BLaER1 treated with 17β-estradiol and CSF1 and Interleukin-3, amounts not matched to agents 10 nM and 100 nM (cell line): ENCODE data around the gene COPZ1.
A peak's percentile ranks its signal among the peaks of the same experiment; 100 is the strongest.

Experiments used
- H3K27ac ChIP-seq, 11 experiments: shearing (Covaris generic); formaldehyde crosslinking; 2 replicates each; pipeline ENCODE4 v1.8.1; 2022
- H3K27me3 ChIP-seq, 11 experiments: shearing (Covaris generic); formaldehyde crosslinking; 2 replicates each; pipeline ENCODE4 v1.8.1; 2022
- H3K36me3 ChIP-seq, 11 experiments: shearing (Covaris generic); formaldehyde crosslinking; 2 replicates each; pipeline ENCODE4 v1.8.1; 2022
- H3K4me1 ChIP-seq, 10 experiments: shearing (Covaris generic); formaldehyde crosslinking; 2 replicates each; pipeline ENCODE4 v1.8.1; 2022
- H3K4me2 ChIP-seq, 11 experiments: shearing (Covaris generic); formaldehyde crosslinking; 2 replicates each; pipeline ENCODE4 v1.8.1; 2022
- H3K4me3 ChIP-seq, 10 experiments: shearing (Covaris generic); formaldehyde crosslinking; 2 replicates each; pipeline ENCODE4 v1.8.1; 2022
- H3K9ac ChIP-seq, 11 experiments: shearing (Covaris generic); formaldehyde crosslinking; 2 replicates each; pipeline ENCODE4 v1.8.1; 2022
- H3K9me3 ChIP-seq, 11 experiments: shearing (Covaris generic); formaldehyde crosslinking; replicated peaks in 1 of 11; 2 replicates each; pipeline ENCODE4 v1.8.1; 2022
- H4K20me1 ChIP-seq, 11 experiments: shearing (Covaris generic); formaldehyde crosslinking; 2 replicates each; pipeline ENCODE4 v1.8.1; 2022
- Cebpa-rat ChIP-seq, 11 experiments: shearing (Covaris generic); IDR thresholded peaks; 2 replicates each; pipeline ENCODE4 v1.8.1; 2022

Gene COPZ1

DNA sequence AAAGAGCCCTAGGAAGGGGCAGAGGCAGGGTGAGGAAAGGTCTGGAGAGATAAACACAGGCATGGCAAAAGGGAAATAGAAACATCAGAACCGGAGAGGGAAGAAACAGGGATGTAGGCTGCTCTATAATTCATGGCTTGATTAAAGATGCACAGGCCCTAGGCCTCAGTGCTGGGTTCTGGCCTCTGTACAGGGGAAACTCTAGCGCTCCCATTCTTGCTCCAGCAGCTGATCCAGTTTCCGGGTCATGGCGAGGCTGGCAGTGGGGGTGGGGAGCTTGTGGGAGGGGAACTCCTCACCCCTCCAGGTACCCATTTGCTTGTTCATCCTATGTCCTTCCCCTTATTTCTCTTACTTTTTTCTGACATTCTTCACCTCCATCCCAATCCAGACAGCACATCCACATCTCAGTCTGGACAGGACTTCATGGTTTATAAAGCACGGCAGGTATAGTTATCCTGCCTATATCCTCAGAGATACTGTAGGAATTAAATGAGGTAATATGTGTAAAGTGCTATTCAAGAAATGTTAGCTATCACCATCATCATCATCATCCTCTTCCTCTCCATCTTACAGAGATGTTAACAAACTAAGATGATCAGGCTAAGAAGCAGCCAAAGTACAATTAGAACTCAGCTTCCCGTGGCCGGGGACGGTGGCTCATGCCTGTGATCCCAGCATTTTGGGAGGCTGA lies 47.3 kb downstream of the COPZ1 start:
- H3K4me2 ChIP-seq = peak overlapping the region; percentile 74 to 99 (median 95)
- H3K4me1 ChIP-seq = peaks cover 87 to 100% (median 98%) of the 10 kb centered on the region in 10 experiments

GRCh38 chr12:54373649-54374561 lies 49.0 kb downstream of the COPZ1 start:
- H3K4me3 ChIP-seq = peak overlapping the region in 4 of 10 experiments; percentile 6 to 20 (median 18); a peak in 4 of 20 replicates
- H3K27me3 ChIP-seq = peaks cover 0 to 10% (median 0%) of the 10 kb centered on the region in 11 experiments; a peak in 5 of 22 replicates
- peaks cover 0 to 63% (median 6%) of the 10 kb centered on the region in 11 experiments; a peak in 12 of 22 replicates for H4K20me1 ChIP-seq
- no peaks in the 10 kb centered on the region for H3K9me3 ChIP-seq
- H3K4me1 ChIP-seq = peaks cover 79 to 99% (median 96%) of the 10 kb centered on the region in 10 experiments
- no peak for TF ChIP-seq Cebpa-rat (IDR thresholded peaks at IDR 0.05)
- peak overlapping the region; percentile 25 to 73 (median 57); a peak in 15 of 22 replicates for H3K9ac ChIP-seq
- H3K36me3 ChIP-seq = peaks cover 5 to 80% (median 54%) of the 10 kb centered on the region in 11 experiments; a peak in 19 of 22 replicates
- peak overlapping the region; percentile 6 to 72 (median 66); a peak in 18 of 22 replicates for H3K27ac ChIP-seq
- H3K4me2 ChIP-seq = peak overlapping the region; percentile 84 to 99 (median 95)

More for the DNA sequence above, 47.3 kb downstream of the COPZ1 start:
- peak overlapping the region in 7 of 10 experiments; percentile 1 to 45 (median 30); a peak in 9 of 20 replicates for H3K4me3 ChIP-seq
- H3K9me3 ChIP-seq = no peaks in the 10 kb centered on the region
- no peak for TF ChIP-seq Cebpa-rat (IDR thresholded peaks at IDR 0.05)
- H4K20me1 ChIP-seq = peaks cover 0 to 49% (median 0%) of the 10 kb centered on the region in 11 experiments; a peak in 5 of 22 replicates
- peaks cover 5 to 68% (median 48%) of the 10 kb centered on the region in 11 experiments; a peak in 19 of 22 replicates for H3K36me3 ChIP-seq
- H3K9ac ChIP-seq = peak overlapping the region; percentile 14 to 61 (median 49); a peak in 19 of 22 replicates
- no peaks in the 10 kb centered on the region for H3K27me3 ChIP-seq
- peak overlapping the region; percentile 21 to 70 (median 61); a peak in 20 of 22 replicates for H3K27ac ChIP-seq

DNA sequence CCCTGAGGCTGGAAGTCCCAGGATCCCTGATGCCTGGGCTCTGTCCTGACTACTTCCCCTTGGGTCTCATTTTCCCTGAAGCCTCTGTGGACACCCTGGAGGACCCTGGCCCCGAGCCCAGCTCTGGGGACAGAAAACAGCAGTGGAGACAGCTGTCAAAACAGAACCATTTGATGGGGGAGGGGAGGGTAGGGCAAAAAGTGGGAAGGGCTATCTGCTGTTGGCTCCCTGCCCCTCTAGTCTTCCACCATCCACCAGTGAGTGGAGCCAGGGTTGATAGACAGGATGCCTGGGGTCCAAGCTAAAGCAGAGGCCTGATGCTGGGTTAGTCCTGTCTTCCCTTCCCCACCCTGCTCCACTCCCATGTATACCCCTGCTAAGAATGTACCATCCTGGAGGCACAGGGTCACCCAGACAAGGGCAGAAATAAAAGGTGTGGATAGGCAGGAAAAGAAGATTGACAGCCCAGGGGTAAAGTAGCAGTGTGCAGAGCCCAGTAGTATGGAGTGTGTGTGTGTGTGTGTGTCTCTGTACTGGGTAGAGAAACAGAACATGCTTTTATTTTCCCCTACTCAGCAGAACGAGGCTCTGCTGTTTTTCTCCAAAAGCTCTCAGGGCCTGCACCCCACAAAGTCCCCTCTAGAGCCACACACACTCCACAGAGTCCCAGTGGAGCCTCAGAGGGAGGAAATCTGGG lies 49.8 kb downstream of the COPZ1 start:
- Histone ChIP-seq H3K4me2 (peak overlapping the region; percentile 84 to 99 (median 95)), H4K20me1 (peaks cover 0 to 69% (median 12%) of the 10 kb centered on the region in 11 experiments; a peak in 13 of 22 replicates), H3K4me1 (peaks cover 78 to 99% (median 95%) of the 10 kb centered on the region in 10 experiments), H3K9me3 (no peaks in the 10 kb centered on the region), H3K27ac (peak overlapping the region; percentile 53 to 72 (median 66); a peak in 21 of 22 replicates), H3K36me3 (peaks cover 5 to 80% (median 54%) of the 10 kb centered on the region in 11 experiments; a peak in 19 of 22 replicates), H3K4me3 (peak overlapping the region in 3 of 10 experiments; percentile 9 to 31 (median 9); a peak in 5 of 20 replicates), H3K9ac (peak overlapping the region; percentile 25 to 73 (median 57)), H3K27me3 (peaks cover 0 to 15% (median 0%) of the 10 kb centered on the region in 11 experiments; a peak in 5 of 22 replicates)
- TF ChIP-seq Cebpa-rat (IDR thresholded peaks at IDR 0.05) = no peak

- peak overlapping the region in 3 of 10 experiments; percentile 9 to 31 (median 9); a peak in 4 of 20 replicates for H3K4me3 ChIP-seq
- peak overlapping the region; percentile 84 to 99 (median 95) for H3K4me2 ChIP-seq
- peaks cover 78 to 98% (median 95%) of the 10 kb centered on the region in 10 experiments for H3K4me1 ChIP-seq
- H3K27me3 ChIP-seq = peaks cover 0 to 15% (median 0%) of the 10 kb centered on the region in 11 experiments; a peak in 5 of 22 replicates
- TF ChIP-seq Cebpa-rat (IDR thresholded peaks at IDR 0.05) = no peak
- H3K9me3 ChIP-seq = no peaks in the 10 kb centered on the region
- H3K27ac ChIP-seq = peak overlapping the region; percentile 53 to 72 (median 66); a peak in 21 of 22 replicates
- H3K9ac ChIP-seq = peak overlapping the region; percentile 25 to 73 (median 57)
- H3K36me3 ChIP-seq = peaks cover 3 to 83% (median 54%) of the 10 kb centered on the region in 11 experiments; a peak in 19 of 22 replicates
- peaks cover 0 to 73% (median 12%) of the 10 kb centered on the region in 11 experiments; a peak in 13 of 22 replicates for H4K20me1 ChIP-seq
These were observed 50.3 kb downstream of the COPZ1 start for GRCh38 chr12:54375259-54375579.

DNA sequence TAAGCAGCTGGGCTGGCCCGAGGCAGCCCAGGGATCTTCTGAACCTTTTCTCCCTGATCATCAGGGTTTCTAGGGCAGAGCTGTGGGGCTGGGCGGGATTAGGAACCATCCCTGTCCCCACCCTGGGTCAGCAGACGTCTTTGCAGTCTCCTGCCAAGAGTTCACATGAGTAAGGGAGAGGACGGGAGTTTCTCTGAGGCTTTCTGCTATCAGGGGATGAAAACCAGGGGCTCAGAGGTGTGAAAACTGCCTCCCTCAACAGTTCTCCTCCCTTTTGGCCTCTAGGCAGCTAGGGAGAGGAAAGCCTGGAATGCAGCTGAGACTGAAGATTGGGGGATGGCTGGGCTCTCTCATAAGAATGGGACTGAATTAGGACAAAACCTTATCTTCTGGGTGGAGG lies 51.7 kb downstream of the COPZ1 start:
- no peaks in the 10 kb centered on the region for H3K9me3 ChIP-seq
- peaks cover 0 to 78% (median 12%) of the 10 kb centered on the region in 11 experiments; a peak in 13 of 22 replicates for H4K20me1 ChIP-seq
- no peak overlapping the region for H3K4me3 ChIP-seq
- peaks cover 0 to 83% (median 48%) of the 10 kb centered on the region in 11 experiments; a peak in 17 of 22 replicates for H3K36me3 ChIP-seq
- peak overlapping the region in 3 of 11 experiments; percentile 61 to 73 (median 68); a peak in 6 of 22 replicates for H3K9ac ChIP-seq
- peaks cover 0 to 15% (median 0%) of the 10 kb centered on the region in 11 experiments; a peak in 5 of 22 replicates for H3K27me3 ChIP-seq
- H3K4me1 ChIP-seq = peaks cover 67 to 98% (median 85%) of the 10 kb centered on the region in 10 experiments
- H3K4me2 ChIP-seq = peak overlapping the region; percentile 84 to 99 (median 95)
- no peak for TF ChIP-seq Cebpa-rat (IDR thresholded peaks at IDR 0.05)
- peak overlapping the region in 7 of 11 experiments; percentile 53 to 72 (median 68); a peak in 6 of 22 replicates for H3K27ac ChIP-seq

DNA sequence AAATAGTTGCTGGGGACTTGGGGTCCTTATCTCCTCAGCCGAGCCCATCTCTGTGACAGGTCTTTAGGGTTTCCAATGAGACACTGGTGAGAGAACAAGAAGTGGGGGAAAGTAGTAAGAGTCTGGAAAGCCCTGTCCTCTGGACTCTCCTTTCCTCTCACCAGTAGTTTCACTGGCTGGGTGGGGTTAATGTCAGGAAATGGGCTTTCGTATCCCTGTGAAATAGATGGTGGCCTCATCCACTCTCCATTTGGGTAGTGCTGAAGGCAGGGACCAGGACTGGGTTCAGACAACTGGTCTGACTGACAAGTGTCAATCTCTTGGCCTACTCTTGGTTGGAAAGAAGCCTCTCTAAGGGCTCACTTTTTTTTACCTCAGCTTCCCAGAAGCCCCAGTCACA lies 52.1 kb downstream of the COPZ1 start:
- H3K4me1 ChIP-seq = peaks cover 63 to 98% (median 83%) of the 10 kb centered on the region in 10 experiments
- peak overlapping the region in 2 of 11 experiments; percentile 53 to 70; a peak in 1 of 22 replicates for H3K27ac ChIP-seq
- H3K9ac ChIP-seq = peak overlapping the region in 2 of 11 experiments; percentile 68 to 73; a peak in 5 of 22 replicates
- peak overlapping the region in 10 of 11 experiments; percentile 84 to 99 (median 96); a peak in 17 of 22 replicates for H3K4me2 ChIP-seq
- peaks cover 0 to 83% (median 45%) of the 10 kb centered on the region in 11 experiments; a peak in 16 of 22 replicates for H3K36me3 ChIP-seq
- no peaks in the 10 kb centered on the region for H3K9me3 ChIP-seq
- no peak for TF ChIP-seq Cebpa-rat (IDR thresholded peaks at IDR 0.05)
- H4K20me1 ChIP-seq = peaks cover 0 to 74% (median 12%) of the 10 kb centered on the region in 11 experiments; a peak in 13 of 22 replicates
- peaks cover 0 to 15% (median 0%) of the 10 kb centered on the region in 11 experiments; a peak in 5 of 22 replicates for H3K27me3 ChIP-seq
- no peak overlapping the region for H3K4me3 ChIP-seq

GRCh38 chr12:54377797-54378515 lies 53.0 kb downstream of the COPZ1 start:
- H3K4me3 ChIP-seq = peak overlapping the region in 6 of 10 experiments; percentile 48 to 72 (median 60); a peak in 12 of 20 replicates
- peak overlapping the region; percentile 80 to 99 (median 97) for H3K4me2 ChIP-seq
- peak overlapping the region in 7 of 11 experiments; percentile 67 to 82 (median 76); a peak in 12 of 22 replicates for H3K9ac ChIP-seq
- no peaks in the 10 kb centered on the region for H3K9me3 ChIP-seq
- peaks cover 0 to 15% (median 0%) of the 10 kb centered on the region in 11 experiments; a peak in 5 of 22 replicates for H3K27me3 ChIP-seq
- H3K4me1 ChIP-seq = peaks cover 55 to 98% (median 81%) of the 10 kb centered on the region in 10 experiments
- 0 out of 22 replicates have a peak overlapping the region, but pooled peaks of 1 of the 11 experiments have one; percentile 57 for H3K27ac ChIP-seq
- TF ChIP-seq Cebpa-rat (IDR thresholded peaks at IDR 0.05) = no peak
- H4K20me1 ChIP-seq = peaks cover 0 to 71% (median 12%) of the 10 kb centered on the region in 11 experiments; a peak in 13 of 22 replicates
- H3K36me3 ChIP-seq = peaks cover 0 to 79% (median 44%) of the 10 kb centered on the region in 11 experiments; a peak in 15 of 22 replicates
